Adrenal gland (tissue), 5 donors: Measurements from ENCODE around the gene PTPRQ.

ENCODE experiments used
- POLR2A ChIP-seq, 2 donors: fragments of 450-650 bp; IDR thresholded peaks; one replicate each; pipeline ENCODE4 v1.6.1; 2017; ENCODE audit warnings: antibody characterized with exemption in 2 of 2, mild to moderate bottlenecking in 2 of 2, moderate library complexity in 1 of 2
- TF ChIP-seq, protein P1 (sequence below), 6 experiments: fragments of 450-650 bp in 4 of 6; fragments of 200-600 bp in 2 of 6; sonication (generic) in 1 of 6; IDR thresholded peaks; 1 replicate in 5 of 6; 2 replicates in 1 of 6; pipeline versions ENCODE4 v1.5.1 to v1.8.0; 2016 to 2021; ENCODE audit warnings: antibody characterized with exemption in 6 of 6, mild to moderate bottlenecking in 2 of 6, moderate library complexity in 1 of 6
- donor health status: DM: no; HTN: no; CAD: no.

DNA sequence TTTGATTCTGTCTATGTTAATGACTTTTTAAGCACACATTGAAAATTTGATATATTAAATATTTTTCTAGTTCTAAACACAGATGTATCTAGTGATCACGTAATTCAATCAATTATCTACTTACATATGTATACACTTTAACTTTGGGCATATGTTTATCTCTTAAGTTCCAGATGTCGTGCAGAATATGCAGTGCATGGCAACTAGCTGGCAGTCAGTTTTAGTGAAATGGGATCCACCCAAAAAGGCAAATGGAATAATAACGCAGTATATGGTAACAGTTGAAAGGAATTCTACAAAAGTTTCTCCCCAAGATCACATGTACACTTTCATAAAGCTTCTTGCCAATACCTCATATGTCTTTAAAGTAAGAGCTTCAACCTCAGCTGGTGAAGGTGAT lies 105.3 kb downstream of the PTPRQ start:
- TF ChIP-seq, protein P1, sequence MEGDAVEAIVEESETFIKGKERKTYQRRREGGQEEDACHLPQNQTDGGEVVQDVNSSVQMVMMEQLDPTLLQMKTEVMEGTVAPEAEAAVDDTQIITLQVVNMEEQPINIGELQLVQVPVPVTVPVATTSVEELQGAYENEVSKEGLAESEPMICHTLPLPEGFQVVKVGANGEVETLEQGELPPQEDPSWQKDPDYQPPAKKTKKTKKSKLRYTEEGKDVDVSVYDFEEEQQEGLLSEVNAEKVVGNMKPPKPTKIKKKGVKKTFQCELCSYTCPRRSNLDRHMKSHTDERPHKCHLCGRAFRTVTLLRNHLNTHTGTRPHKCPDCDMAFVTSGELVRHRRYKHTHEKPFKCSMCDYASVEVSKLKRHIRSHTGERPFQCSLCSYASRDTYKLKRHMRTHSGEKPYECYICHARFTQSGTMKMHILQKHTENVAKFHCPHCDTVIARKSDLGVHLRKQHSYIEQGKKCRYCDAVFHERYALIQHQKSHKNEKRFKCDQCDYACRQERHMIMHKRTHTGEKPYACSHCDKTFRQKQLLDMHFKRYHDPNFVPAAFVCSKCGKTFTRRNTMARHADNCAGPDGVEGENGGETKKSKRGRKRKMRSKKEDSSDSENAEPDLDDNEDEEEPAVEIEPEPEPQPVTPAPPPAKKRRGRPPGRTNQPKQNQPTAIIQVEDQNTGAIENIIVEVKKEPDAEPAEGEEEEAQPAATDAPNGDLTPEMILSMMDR (IDR thresholded peaks at IDR 0.05): no peak
- TF ChIP-seq POLR2A (IDR thresholded peaks at IDR 0.05): no peak
